ENCODE results near the gene ACVR1.

GRCh38 chr2:157792335-157793052 is 83.6 kb downstream of the ACVR1 start:
- no peak for TF ChIP-seq CTCF (IDR thresholded peaks at IDR 0.05)
- TF ChIP-seq POLR2A (IDR thresholded peaks at IDR 0.05): no peak

Data from testis (tissue), 2 donors.